SK-N-SH (cell line): Measurements from ENCODE around the gene MAGEF1. TPM values are rescaled to one million over a fixed set of nuclear protein-coding genes. Genes with fewer than 3 reads are reported as not detected.

Source experiments
- CTCF ChIA-PET: fragments of 300-600, 350-600 bp; formaldehyde crosslinking; extraction: SDS; loops from one replicate; lab custom pipeline; 2021; lab: Yijun Ruan, JAX
- POLR2A ChIA-PET: fragments of 350-600 bp; sonication (Branson Sonifier 250); formaldehyde crosslinking; extraction: SDS; loops from one replicate; lab custom pipeline; 2020; ENCODE audit warnings: antibody characterized with exemption, inconsistent platforms; lab: Yijun Ruan, JAX
- DNase-seq: peaks from one replicate; pipeline ENCODE4 v3.0.0; 2012
- H2AFZ ChIP-seq: fragments of 200-600 bp; sonication (generic); 2 replicates; pipeline ENCODE4 v1.8.1; 2016; ENCODE audit warnings: antibody characterized with exemption, mild to moderate bottlenecking, low read depth
- H3F3A ChIP-seq: fragments of 200-600 bp; sonication (generic); replicated peaks from 2 replicates; pipeline ENCODE3; 2016; ENCODE audit warnings: antibody characterized with exemption, mild to moderate bottlenecking; ENCODE audit not compliant: insufficient read depth
- H3K27ac ChIP-seq, 2 experiments: fragments of 200-500 bp in 1 of 2; fragments of 200-600 bp in 1 of 2; sonication (Bioruptor generic) in 1 of 2; sonication (generic), shearing (Covaris generic) in 1 of 2; 2 replicates each; pipeline versions ENCODE4 v1.5.1 to v1.6.1; 2014 to 2016; ENCODE audit warnings: low read depth in 2 of 2, inconsistent platforms in 1 of 2, low read length in 1 of 2, mild to moderate bottlenecking in 1 of 2, mixed read lengths in 1 of 2
- H3K27me3 ChIP-seq: fragments of 200-600 bp; sonication (generic), shearing (Covaris generic); 2 replicates; pipeline ENCODE4 v1.6.1; 2016; ENCODE audit warnings: mixed run types; ENCODE audit not compliant: insufficient read depth
- H3K36me3 ChIP-seq, 2 experiments: fragments of 200-500 bp in 1 of 2; fragments of 200-600 bp in 1 of 2; sonication (Bioruptor generic) in 1 of 2; sonication (generic) in 1 of 2; replicated peaks in 1 of 2; 2 replicates each; pipeline versions ENCODE3 to v1.5.1; 2014 to 2016; ENCODE audit warnings: low read length in 1 of 2, mild to moderate bottlenecking in 1 of 2; ENCODE audit not compliant: insufficient read depth in 2 of 2, control insufficient read depth in 1 of 2
- H3K4me1 ChIP-seq, 2 experiments: fragments of 200-500 bp in 1 of 2; fragments of 200-600 bp in 1 of 2; sonication (Bioruptor generic) in 1 of 2; sonication (generic), shearing (Covaris generic) in 1 of 2; 2 replicates each; pipeline versions ENCODE4 v1.5.1 to v1.6.1; 2014 to 2016; ENCODE audit warnings: low read depth in 1 of 2, low read length in 1 of 2, mixed run types in 1 of 2; ENCODE audit not compliant: insufficient read depth in 2 of 2, control insufficient read depth in 1 of 2
- H3K4me2 ChIP-seq: fragments of 200-600 bp; sonication (generic), shearing (Covaris generic); 2 replicates; pipeline ENCODE4 v1.6.1; 2017; ENCODE audit warnings: mixed run types
- H3K4me3 ChIP-seq, 2 experiments: fragments of 200-500 bp in 1 of 2; fragments of 200-600 bp in 1 of 2; sonication (Bioruptor generic) in 1 of 2; sonication (generic), shearing (Covaris generic) in 1 of 2; 2 replicates each; pipeline versions ENCODE4 v1.5.1 to v1.8.1; 2014 to 2016; ENCODE audit warnings: low read depth in 2 of 2, inconsistent platforms in 1 of 2, low read length in 1 of 2, mild to moderate bottlenecking in 1 of 2, mixed read lengths in 1 of 2, moderate library complexity in 1 of 2
- H3K79me2 ChIP-seq: fragments of 200-600 bp; sonication (generic); 2 replicates; pipeline ENCODE4 v1.8.1; 2017; ENCODE audit warnings: mild to moderate bottlenecking; ENCODE audit not compliant: insufficient read depth
- H3K9ac ChIP-seq: fragments of 200-600 bp; sonication (generic); 2 replicates; pipeline ENCODE4 v1.6.1; 2017; ENCODE audit warnings: mixed run types
- H3K9me2 ChIP-seq: fragments of 200-600 bp; sonication (generic); 2 replicates; pipeline ENCODE4 v1.6.1; 2017; ENCODE audit warnings: mixed run types
- H3K9me3 ChIP-seq: fragments of 200-600 bp; sonication (generic); 2 replicates; pipeline ENCODE4 v1.6.1; 2017; ENCODE audit warnings: mixed run types, mild to moderate bottlenecking, moderate library complexity
- H4K20me1 ChIP-seq: fragments of 200-600 bp; sonication (generic); 2 replicates; pipeline ENCODE4 v1.6.1; 2017; ENCODE audit warnings: mild to moderate bottlenecking, mixed run types; ENCODE audit not compliant: insufficient read depth
- ELF1 ChIP-seq: IDR thresholded peaks from 2 replicates; pipeline ENCODE4 v1.4.0; 2012
- EP300 ChIP-seq, 2 experiments: IDR thresholded peaks; 2 replicates each; pipeline versions ENCODE4 v1.4.0 to v1.6.1; 2012; ENCODE audit warnings: borderline replicate concordance in 1 of 2, low read depth in 1 of 2, low read length in 1 of 2
- FOSL2 ChIP-seq: IDR thresholded peaks from 2 replicates; pipeline ENCODE4 v1.4.0; 2012; ENCODE audit warnings: low read depth, mild to moderate bottlenecking, moderate library complexity, borderline replicate concordance
- FOXJ3 ChIP-seq: sonication (generic); formaldehyde crosslinking; IDR thresholded peaks from 2 replicates; pipeline ENCODE4 v1.5.1; 2020; ENCODE audit warnings: mild to moderate bottlenecking, missing genetic modification reagents
- GATA2 ChIP-seq: sonication (generic); formaldehyde crosslinking; IDR thresholded peaks from 2 replicates; pipeline ENCODE4 v1.5.0; 2020; ENCODE audit warnings: mild to moderate bottlenecking, missing genetic modification reagents
- JUND ChIP-seq: IDR thresholded peaks from 2 replicates; pipeline ENCODE4 v1.4.0; 2012
- MXI1 ChIP-seq: IDR thresholded peaks from 2 replicates; pipeline ENCODE4 v1.6.1; 2012; ENCODE audit warnings: mild to moderate bottlenecking, low read depth, low read length, improper control_type of control experiment
- NFIC ChIP-seq: IDR thresholded peaks from 2 replicates; pipeline ENCODE4 v1.4.0; 2012; ENCODE audit warnings: borderline replicate concordance
- NRF1 ChIP-seq: IDR thresholded peaks from 2 replicates; pipeline ENCODE4 v1.6.1; 2012; ENCODE audit warnings: low read depth, mild to moderate bottlenecking, low read length
- POLR2AphosphoS5 ChIP-seq: IDR thresholded peaks from 2 replicates; pipeline ENCODE4 v1.6.1; 2012; ENCODE audit warnings: low read depth, low read length
- RAD21 ChIP-seq: IDR thresholded peaks from 2 replicates; pipeline ENCODE4 v1.6.1; 2012; ENCODE audit warnings: mild to moderate bottlenecking, low read length
- RFX5 ChIP-seq: IDR thresholded peaks from 2 replicates; pipeline ENCODE4 v1.6.1; 2012; ENCODE audit warnings: mild to moderate bottlenecking, improper control_type of control experiment, low read length
- RXRA ChIP-seq: IDR thresholded peaks from 2 replicates; pipeline ENCODE4 v1.4.0; 2012; ENCODE audit warnings: low read depth, mild to moderate bottlenecking, borderline replicate concordance
- SIN3A ChIP-seq: IDR thresholded peaks from 2 replicates; pipeline ENCODE4 v1.6.1; 2012; ENCODE audit warnings: low read depth, mild to moderate bottlenecking, low read length, moderate library complexity, borderline replicate concordance
- TAF1 ChIP-seq: IDR thresholded peaks from 2 replicates; pipeline ENCODE4 v1.6.1; 2012; ENCODE audit warnings: low read depth, mild to moderate bottlenecking, low read length, moderate library complexity, borderline replicate concordance
- TCF12 ChIP-seq: IDR thresholded peaks from 2 replicates; pipeline ENCODE4 v1.4.0; 2012
- TEAD4 ChIP-seq: IDR thresholded peaks from 2 replicates; pipeline ENCODE4 v1.4.0; 2012; ENCODE audit warnings: mild to moderate bottlenecking, borderline replicate concordance; ENCODE audit not compliant: insufficient read depth
- YY1 ChIP-seq: IDR thresholded peaks from 2 replicates; pipeline ENCODE4 v1.4.0; 2012; ENCODE audit warnings: low read depth, mild to moderate bottlenecking
- WGBS: methylation state at CpG from one replicate; pipeline ENCODE4 v1.1.6; 2017; ENCODE audit warnings: low lambda C conversion rate; 5-methylcytosine and 5-hydroxymethylcytosine counted together
- polyA plus RNA-seq, 3 experiments: library from polyadenylated mRNA; depleted of rRNA; stranded (reverse); fragments of >200 nt; gene quantifications; 2 replicates each; pipeline ENCODE4 v1.2.3, GENCODE V29; 2012
- TF ChIP-seq, protein P1 (sequence below): IDR thresholded peaks from 2 replicates; pipeline ENCODE4 v1.4.0; 2012; ENCODE audit warnings: low read depth, borderline replicate concordance
- TF ChIP-seq, protein P2 (sequence below): IDR thresholded peaks from 2 replicates; pipeline ENCODE4 v1.6.1; 2012; ENCODE audit warnings: mild to moderate bottlenecking, low read depth, low read length, moderate library complexity
- TF ChIP-seq, protein P3 (sequence below): IDR thresholded peaks from 2 replicates; pipeline ENCODE4 v1.4.0; 2012; ENCODE audit warnings: low read depth
- TF ChIP-seq, protein P4 (sequence below): fragments of 150-350 bp; IDR thresholded peaks from 2 replicates; pipeline ENCODE4 v1.6.1; 2016; ENCODE audit warnings: mild to moderate bottlenecking, low read depth, low read length

MAGEF1 gene
- polyA plus RNA-seq, 1 of the 3 experiments (the other 2 are of a cell fraction), result 45.2 TPM

GRCh38 chr3:184733971-184734608 is 22.2 kb upstream of the MAGEF1 start (continued):
- no peak for TF ChIP-seq RFX5
- no peak for TF ChIP-seq FOSL2
- no peak for TF ChIP-seq TEAD4
- no peak for TF ChIP-seq GATA2 (CRISPR knock-in tag)
- TF ChIP-seq EP300 (IDR thresholded peaks at IDR 0.05; ENCODE audit: borderline replicate concordance in 1 of 2, low read depth in 1 of 2, low read length in 1 of 2), result no peak

GRCh38 chr3:184733181-184733580 is 21.3 kb upstream of the MAGEF1 start:
- Histone ChIP-seq H2AFZ (no peak overlapping the region), H4K20me1 (no peaks in the 10 kb centered on the region), H3K9ac (no peak overlapping the region), H3K4me2 (no peak overlapping the region), H3K9me3 (no peaks in the 10 kb centered on the region), H3K36me3 (no peaks in the 10 kb centered on the region), H3K4me3 (no peak overlapping the region), H3F3A (no peaks in the 10 kb centered on the region), H3K27ac (no peak overlapping the region), H3K27me3 (no peaks in the 10 kb centered on the region), H3K79me2 (no peaks in the 10 kb centered on the region), H3K9me2 (no peaks in the 10 kb centered on the region), H3K4me1 (peaks cover 4 to 6% of the 10 kb centered on the region in 2 experiments; a peak in 2 of 4 replicates)
- no peak for TF ChIP-seq NFIC
- TF ChIP-seq MXI1, result no peak
- TF ChIP-seq POLR2AphosphoS5, result no peak
- TF ChIP-seq YY1, result no peak
- TF ChIP-seq, protein P1, sequence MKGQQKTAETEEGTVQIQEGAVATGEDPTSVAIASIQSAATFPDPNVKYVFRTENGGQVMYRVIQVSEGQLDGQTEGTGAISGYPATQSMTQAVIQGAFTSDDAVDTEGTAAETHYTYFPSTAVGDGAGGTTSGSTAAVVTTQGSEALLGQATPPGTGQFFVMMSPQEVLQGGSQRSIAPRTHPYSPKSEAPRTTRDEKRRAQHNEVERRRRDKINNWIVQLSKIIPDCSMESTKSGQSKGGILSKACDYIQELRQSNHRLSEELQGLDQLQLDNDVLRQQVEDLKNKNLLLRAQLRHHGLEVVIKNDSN, result no peak
- TF ChIP-seq, protein P2, sequence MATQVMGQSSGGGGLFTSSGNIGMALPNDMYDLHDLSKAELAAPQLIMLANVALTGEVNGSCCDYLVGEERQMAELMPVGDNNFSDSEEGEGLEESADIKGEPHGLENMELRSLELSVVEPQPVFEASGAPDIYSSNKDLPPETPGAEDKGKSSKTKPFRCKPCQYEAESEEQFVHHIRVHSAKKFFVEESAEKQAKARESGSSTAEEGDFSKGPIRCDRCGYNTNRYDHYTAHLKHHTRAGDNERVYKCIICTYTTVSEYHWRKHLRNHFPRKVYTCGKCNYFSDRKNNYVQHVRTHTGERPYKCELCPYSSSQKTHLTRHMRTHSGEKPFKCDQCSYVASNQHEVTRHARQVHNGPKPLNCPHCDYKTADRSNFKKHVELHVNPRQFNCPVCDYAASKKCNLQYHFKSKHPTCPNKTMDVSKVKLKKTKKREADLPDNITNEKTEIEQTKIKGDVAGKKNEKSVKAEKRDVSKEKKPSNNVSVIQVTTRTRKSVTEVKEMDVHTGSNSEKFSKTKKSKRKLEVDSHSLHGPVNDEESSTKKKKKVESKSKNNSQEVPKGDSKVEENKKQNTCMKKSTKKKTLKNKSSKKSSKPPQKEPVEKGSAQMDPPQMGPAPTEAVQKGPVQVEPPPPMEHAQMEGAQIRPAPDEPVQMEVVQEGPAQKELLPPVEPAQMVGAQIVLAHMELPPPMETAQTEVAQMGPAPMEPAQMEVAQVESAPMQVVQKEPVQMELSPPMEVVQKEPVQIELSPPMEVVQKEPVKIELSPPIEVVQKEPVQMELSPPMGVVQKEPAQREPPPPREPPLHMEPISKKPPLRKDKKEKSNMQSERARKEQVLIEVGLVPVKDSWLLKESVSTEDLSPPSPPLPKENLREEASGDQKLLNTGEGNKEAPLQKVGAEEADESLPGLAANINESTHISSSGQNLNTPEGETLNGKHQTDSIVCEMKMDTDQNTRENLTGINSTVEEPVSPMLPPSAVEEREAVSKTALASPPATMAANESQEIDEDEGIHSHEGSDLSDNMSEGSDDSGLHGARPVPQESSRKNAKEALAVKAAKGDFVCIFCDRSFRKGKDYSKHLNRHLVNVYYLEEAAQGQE, result no peak
- TF ChIP-seq EP300 (IDR thresholded peaks at IDR 0.05; ENCODE audit: borderline replicate concordance in 1 of 2, low read depth in 1 of 2, low read length in 1 of 2), result no peak
- no peak for TF ChIP-seq TAF1
- TF ChIP-seq, protein P3, sequence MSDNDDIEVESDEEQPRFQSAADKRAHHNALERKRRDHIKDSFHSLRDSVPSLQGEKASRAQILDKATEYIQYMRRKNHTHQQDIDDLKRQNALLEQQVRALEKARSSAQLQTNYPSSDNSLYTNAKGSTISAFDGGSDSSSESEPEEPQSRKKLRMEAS, result no peak
- no peak for TF ChIP-seq SIN3A
- TF ChIP-seq FOXJ3 (CRISPR knock-in tag), result no peak
- no peak for TF ChIP-seq RXRA
- no peak for TF ChIP-seq ELF1
- no peak for TF ChIP-seq NRF1
- no peak for TF ChIP-seq RAD21
- TF ChIP-seq, protein P4, sequence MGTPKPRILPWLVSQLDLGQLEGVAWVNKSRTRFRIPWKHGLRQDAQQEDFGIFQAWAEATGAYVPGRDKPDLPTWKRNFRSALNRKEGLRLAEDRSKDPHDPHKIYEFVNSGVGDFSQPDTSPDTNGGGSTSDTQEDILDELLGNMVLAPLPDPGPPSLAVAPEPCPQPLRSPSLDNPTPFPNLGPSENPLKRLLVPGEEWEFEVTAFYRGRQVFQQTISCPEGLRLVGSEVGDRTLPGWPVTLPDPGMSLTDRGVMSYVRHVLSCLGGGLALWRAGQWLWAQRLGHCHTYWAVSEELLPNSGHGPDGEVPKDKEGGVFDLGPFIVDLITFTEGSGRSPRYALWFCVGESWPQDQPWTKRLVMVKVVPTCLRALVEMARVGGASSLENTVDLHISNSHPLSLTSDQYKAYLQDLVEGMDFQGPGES, result no peak
- TF ChIP-seq TCF12, result no peak
- TF ChIP-seq GATA2 (CRISPR knock-in tag), result no peak
- no peak for TF ChIP-seq JUND
- CTCF ChIA-PET, result interaction anchor here (1.0 to 6.6 kb wide), 6 partner anchors 9 to 189 kb away, joined by 3 to 49 read pairs (median 4); partner anchors contain the start of gene EPHB3
- DNase-seq, result no peak
- POLR2A ChIA-PET, result no interaction called here
- 88% methylated on average over 4 of the region's 4 CpGs for WGBS
